Measurements from ENCODE around the gene PSKH1. TPM values are rescaled to one million over a fixed set of nuclear protein-coding genes. Genes with fewer than 3 reads are reported as not detected.

Gene PSKH1
- total RNA-seq, 1 donor from 2014 or later: 15.5 TPM

DNA sequence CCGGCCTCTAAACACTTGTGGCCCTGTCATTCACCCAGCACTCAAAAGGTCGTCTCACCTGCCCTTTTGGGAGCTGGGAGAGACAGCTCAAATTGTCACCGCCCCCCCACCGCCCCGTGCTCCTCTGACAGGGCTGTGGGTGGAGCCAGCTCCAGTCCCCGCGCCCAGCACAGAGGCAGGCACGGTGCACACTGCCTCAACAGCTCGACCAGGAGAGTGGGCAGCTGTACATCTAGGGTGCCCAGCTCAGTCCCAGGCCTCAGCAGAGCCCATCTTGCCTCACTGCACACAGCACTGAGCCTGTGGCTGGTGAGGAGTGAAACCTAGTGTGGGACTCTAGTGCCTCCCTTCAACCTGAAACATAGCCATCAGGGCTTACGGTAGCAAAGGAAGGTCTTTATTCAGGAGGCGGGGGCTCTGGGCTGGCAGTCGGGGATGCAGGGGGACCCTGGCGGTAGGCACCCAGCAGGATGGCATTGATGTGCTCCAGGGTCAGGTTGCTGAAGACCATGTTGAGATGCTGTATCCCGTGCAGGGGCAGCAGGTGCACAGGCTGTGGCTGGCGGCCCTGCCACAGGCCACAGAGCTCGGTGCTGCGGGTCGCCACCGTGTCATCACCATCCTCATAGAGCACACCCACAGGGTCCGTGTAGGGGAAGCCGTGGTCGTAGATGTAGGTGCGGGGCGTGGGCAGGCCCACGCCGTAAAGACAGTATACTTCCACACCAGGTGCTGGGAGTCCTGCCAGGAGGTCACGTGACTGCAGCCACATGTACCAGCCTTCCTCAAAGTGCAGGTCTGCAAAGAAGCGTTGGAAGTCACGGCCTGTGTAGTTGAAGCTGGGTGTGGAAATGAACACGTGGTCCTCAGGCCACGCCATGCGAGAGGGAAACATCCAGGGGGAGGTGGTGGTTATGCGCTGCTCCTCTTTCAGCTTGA lies 46.7 kb downstream of the PSKH1 start:
- no peak for FAIRE-seq
- no peak for DNase-seq (ENCODE audit: low read depth)
- Histone ChIP-seq H3K27me3 (ENCODE audit: control insufficient read depth, insufficient read depth, low read length) (no peaks in the 10 kb centered on the region), H3K4me3 (ENCODE audit: low read depth, low read length) (no peak overlapping the region), H3K36me3 (ENCODE audit: control insufficient read depth, insufficient read depth, low read length) (peaks cover 14% of the 10 kb centered on the region)
- no peak for TF ChIP-seq CTCF (IDR thresholded peaks at IDR 0.05; ENCODE audit: insufficient read depth, low read length, severe bottlenecking)

DNA sequence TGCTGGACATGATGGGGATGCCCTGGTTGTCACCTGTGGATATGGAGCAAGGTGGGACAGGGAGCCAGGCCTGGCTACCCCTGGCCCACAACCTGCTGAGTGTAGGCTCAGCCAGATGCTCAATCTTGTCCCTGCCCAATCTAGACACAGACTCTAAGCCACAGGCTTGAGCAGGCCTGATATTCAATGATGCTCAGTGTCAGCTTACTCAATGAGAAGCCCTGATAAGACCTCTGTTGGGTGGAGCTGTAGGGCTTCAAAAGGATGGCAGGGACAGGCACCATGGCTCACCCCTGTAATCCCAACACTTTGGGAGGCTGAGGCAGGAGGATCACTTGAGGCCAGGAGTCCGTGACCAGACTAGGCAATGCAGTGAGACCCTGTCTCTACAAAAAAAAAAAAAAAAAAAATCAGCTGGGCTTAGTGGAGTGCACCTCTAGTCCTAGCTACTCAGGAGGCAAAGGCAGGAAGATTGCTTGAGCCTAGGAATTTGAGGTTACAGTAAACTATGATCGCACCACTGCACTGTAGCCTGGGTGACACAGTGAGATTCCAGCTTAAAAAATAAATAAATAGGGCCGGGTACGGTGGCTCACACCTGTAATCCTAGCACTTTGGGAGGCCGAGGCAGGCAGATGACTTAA lies 47.5 kb downstream of the PSKH1 start:
- TF ChIP-seq CTCF (IDR thresholded peaks at IDR 0.05; ENCODE audit: insufficient read depth, low read length, severe bottlenecking): no peak
- no peak for DNase-seq (ENCODE audit: low read depth)
- no peak for FAIRE-seq
- Histone ChIP-seq H3K4me3 (ENCODE audit: low read depth, low read length) (no peak overlapping the region), H3K27me3 (ENCODE audit: control insufficient read depth, insufficient read depth, low read length) (no peaks in the 10 kb centered on the region), H3K36me3 (ENCODE audit: control insufficient read depth, insufficient read depth, low read length) (peaks cover 18% of the 10 kb centered on the region)

GRCh38 chr16:67941469-67942199 lies 48.6 kb downstream of the PSKH1 start:
- no peak for TF ChIP-seq CTCF (IDR thresholded peaks at IDR 0.05; ENCODE audit: insufficient read depth, low read length, severe bottlenecking)
- H3K4me3 ChIP-seq (ENCODE audit: low read depth, low read length): no peak overlapping the region
- H3K36me3 ChIP-seq (ENCODE audit: control insufficient read depth, insufficient read depth, low read length): peaks cover 27% of the 10 kb centered on the region
- H3K27me3 ChIP-seq (ENCODE audit: control insufficient read depth, insufficient read depth, low read length): no peaks in the 10 kb centered on the region
- DNase-seq (ENCODE audit: low read depth): no peak
- no peak for FAIRE-seq

- peak; percentile 85 for TF ChIP-seq CTCF (IDR thresholded peaks at IDR 0.05; ENCODE audit: insufficient read depth, low read length, severe bottlenecking)
- peak; percentile 21 for DNase-seq (ENCODE audit: low read depth)
- Histone ChIP-seq H3K36me3 (ENCODE audit: control insufficient read depth, insufficient read depth, low read length) (peaks cover 32% of the 10 kb centered on the region), H3K4me3 (ENCODE audit: low read depth, low read length) (no peak overlapping the region), H3K27me3 (ENCODE audit: control insufficient read depth, insufficient read depth, low read length) (no peaks in the 10 kb centered on the region)
- peak; percentile 47 for FAIRE-seq
Observed at GRCh38 chr16:67942200-67942509, 49.1 kb downstream of the PSKH1 start.

DNA sequence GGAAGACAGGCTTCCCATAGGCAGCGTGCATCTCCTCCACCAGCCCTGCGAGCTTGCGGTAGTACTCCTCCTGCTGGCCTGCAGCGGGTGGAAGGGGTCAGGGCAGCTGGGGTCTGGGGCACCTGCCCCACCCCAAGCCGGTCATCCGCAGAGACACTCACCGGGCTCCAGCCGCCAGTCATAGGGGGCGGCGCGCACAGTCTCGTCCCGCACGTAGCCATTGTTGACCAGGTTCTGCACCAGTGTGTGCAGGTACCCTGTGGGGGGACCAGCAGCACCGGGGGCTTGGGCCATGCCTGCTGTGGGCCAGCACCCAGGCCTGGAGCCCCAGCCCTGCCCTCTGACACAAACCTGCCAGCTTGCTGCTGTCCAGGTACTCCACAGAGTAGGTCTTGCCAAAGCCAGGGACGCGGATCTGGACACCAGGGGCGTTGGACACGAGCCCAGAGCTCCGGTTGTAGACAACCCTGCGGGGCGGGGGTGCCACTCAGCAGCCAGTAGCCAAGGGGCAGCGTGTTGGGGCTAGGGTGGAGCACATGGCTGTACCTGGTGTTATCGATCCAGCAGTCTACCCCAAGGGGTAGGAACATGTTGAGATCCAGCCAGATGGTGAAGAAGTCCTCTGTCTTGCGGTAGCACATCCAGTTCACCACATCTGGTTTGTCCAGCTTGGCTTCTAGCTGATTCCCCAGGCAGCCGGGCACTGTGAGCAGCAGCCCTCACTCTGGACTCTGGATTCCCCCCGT lies 49.6 kb downstream of the PSKH1 start:
- no peak for TF ChIP-seq CTCF (IDR thresholded peaks at IDR 0.05; ENCODE audit: insufficient read depth, low read length, severe bottlenecking)
- Histone ChIP-seq H3K27me3 (ENCODE audit: control insufficient read depth, insufficient read depth, low read length) (no peaks in the 10 kb centered on the region), H3K36me3 (ENCODE audit: control insufficient read depth, insufficient read depth, low read length) (peaks cover 36% of the 10 kb centered on the region), H3K4me3 (ENCODE audit: low read depth, low read length) (no peak overlapping the region)
- DNase-seq (ENCODE audit: low read depth) (no peak), FAIRE-seq (no peak)
